IMR-90 (cell line): Measurements from ENCODE around the gene THADA. TPM values are rescaled to one million over a fixed set of nuclear protein-coding genes. Genes with fewer than 3 reads are reported as not detected.

Source experiments
- ATAC-seq: fragments of 200-7000 bp; cut with Tn5 transposase; 2 replicates; pipeline ENCODE4 v1.9.1; 2020; ENCODE audit warnings: low read depth, mild to moderate bottlenecking, moderate library complexity
- BruUV-seq: library from RNA; stranded (reverse); fragments of 400-500 nt; replicated peaks from 2 replicates; lab custom pipeline; 2021; lab: Mats Ljungman, UMichigan
- CTCF ChIA-PET: fragments of 300-600 bp; formaldehyde crosslinking; extraction: SDS; loops from one replicate; lab custom pipeline; 2021; ENCODE audit warnings: antibody characterized with exemption; lab: Yijun Ruan, JAX
- POLR2A ChIA-PET: fragments of 300-600 bp; sonication (Branson Sonifier 250); formaldehyde crosslinking; loops from one replicate; lab custom pipeline; 2022; ENCODE audit warnings: antibody characterized with exemption; ENCODE audit not compliant: unreplicated experiment; lab: Charles Lee
- DNase-seq: peaks from one replicate; pipeline ENCODE4 v3.0.0; 2013
- H2AFZ ChIP-seq: replicated peaks from 2 replicates; pipeline ENCODE3; 2013; ENCODE audit warnings: low read length, mild to moderate bottlenecking; ENCODE audit not compliant: poor library complexity
- H2AK5ac ChIP-seq: 2 replicates; pipeline ENCODE4 v1.6.1; 2013; ENCODE audit warnings: low read depth, low read length, inconsistent platforms
- H2AK9ac ChIP-seq: replicated peaks from 2 replicates; pipeline ENCODE3; 2013; ENCODE audit warnings: mild to moderate bottlenecking, low read depth, low read length, moderate library complexity; ENCODE audit not compliant: poor library complexity
- H2BK120ac ChIP-seq: 2 replicates; pipeline ENCODE4 v1.6.1; 2013; ENCODE audit warnings: low read depth, low read length, inconsistent platforms
- H2BK15ac ChIP-seq: 3 replicates; pipeline ENCODE4 v1.6.1; 2013; ENCODE audit warnings: low read depth, low read length, inconsistent platforms
- H2BK20ac ChIP-seq: 2 replicates; pipeline ENCODE4 v1.6.1; 2013; ENCODE audit warnings: low read depth, mild to moderate bottlenecking, inconsistent platforms, low read length, moderate library complexity
- H2BK5ac ChIP-seq: 2 replicates; pipeline ENCODE4 v1.6.1; 2013; ENCODE audit warnings: mild to moderate bottlenecking, low read depth, low read length, inconsistent platforms; ENCODE audit not compliant: poor library complexity, severe bottlenecking
- H3K14ac ChIP-seq: replicated peaks from 2 replicates; pipeline ENCODE4 v1.6.1; 2013; ENCODE audit warnings: low read depth, low read length, inconsistent platforms
- H3K18ac ChIP-seq: 2 replicates; pipeline ENCODE4 v1.6.1; 2013; ENCODE audit warnings: low read depth, low read length, control low read depth
- H3K23ac ChIP-seq: 2 replicates; pipeline ENCODE4 v1.6.1; 2013; ENCODE audit warnings: low read depth, low read length, inconsistent platforms
- H3K27ac ChIP-seq: 2 replicates; pipeline ENCODE4 v1.5.1; 2013; ENCODE audit warnings: mild to moderate bottlenecking, control low read depth, low read length; ENCODE audit not compliant: insufficient read depth
- H3K27me3 ChIP-seq: 2 replicates; pipeline ENCODE4 v1.6.1; 2013; ENCODE audit warnings: low read length; ENCODE audit not compliant: control insufficient read depth, insufficient read depth
- H3K36me3 ChIP-seq: 2 replicates; pipeline ENCODE4 v1.6.1; 2013; ENCODE audit warnings: low read length, mixed read lengths; ENCODE audit not compliant: control insufficient read depth, insufficient read depth
- H3K4ac ChIP-seq: 2 replicates; pipeline ENCODE4 v1.6.1; 2013; ENCODE audit warnings: low read depth, low read length, inconsistent platforms
- H3K4me1 ChIP-seq: 2 replicates; pipeline ENCODE4 v1.6.1; 2013; ENCODE audit warnings: low read length, mixed read lengths; ENCODE audit not compliant: control insufficient read depth, insufficient read depth
- H3K4me2 ChIP-seq: 2 replicates; pipeline ENCODE4 v1.6.1; 2013; ENCODE audit warnings: low read depth, mild to moderate bottlenecking, control low read depth, low read length, moderate library complexity
- H3K4me3 ChIP-seq: 2 replicates; pipeline ENCODE4 v1.5.1; 2013; ENCODE audit warnings: low read depth, mild to moderate bottlenecking, control low read depth, low read length, moderate library complexity; ENCODE audit not compliant: insufficient read depth
- H3K56ac ChIP-seq: 2 replicates; pipeline ENCODE4 v1.6.1; 2013; ENCODE audit warnings: low read length, inconsistent platforms; ENCODE audit not compliant: insufficient read depth; ENCODE audit errors: extremely low read depth
- H3K79me1 ChIP-seq, 2 experiments: 2 replicates each; pipeline ENCODE4 v1.6.1; 2013; ENCODE audit warnings: low read length in 2 of 2, inconsistent platforms in 1 of 2, low read depth in 1 of 2
- H3K9ac ChIP-seq: 2 replicates; pipeline ENCODE4 v1.6.1; 2013; ENCODE audit warnings: low read depth, low read length, control low read depth
- H3K9me1 ChIP-seq: 2 replicates; pipeline ENCODE4 v1.6.1; 2013; ENCODE audit warnings: low read length, inconsistent platforms; ENCODE audit not compliant: insufficient read depth
- H3K9me3 ChIP-seq: 2 replicates; pipeline ENCODE4 v1.6.1; 2013; ENCODE audit warnings: low read length; ENCODE audit not compliant: control insufficient read depth, insufficient read depth
- H4K20me1 ChIP-seq: 2 replicates; pipeline ENCODE4 v1.6.1; 2013; ENCODE audit warnings: low read length, inconsistent platforms; ENCODE audit not compliant: insufficient read depth
- H4K5ac ChIP-seq: 2 replicates; pipeline ENCODE4 v1.6.1; 2013; ENCODE audit warnings: mild to moderate bottlenecking, low read depth, low read length, control low read depth
- H4K8ac ChIP-seq, 2 experiments: 2 replicates each; pipeline ENCODE4 v1.6.1; 2013; ENCODE audit warnings: low read depth in 2 of 2, low read length in 2 of 2, control low read depth in 1 of 2, inconsistent platforms in 1 of 2
- H4K91ac ChIP-seq: 2 replicates; pipeline ENCODE4 v1.6.1; 2013; ENCODE audit warnings: low read depth, low read length, inconsistent platforms; ENCODE audit not compliant: insufficient read depth
- BHLHE40 ChIP-seq: fragments of 150-350 bp; IDR thresholded peaks from 2 replicates; pipeline ENCODE4 v1.6.1; 2016; ENCODE audit warnings: mild to moderate bottlenecking, low read depth, low read length
- CEBPB ChIP-seq: IDR thresholded peaks from 2 replicates; pipeline ENCODE4 v1.6.1; 2012; ENCODE audit warnings: low read depth, low read length, improper control_type of control experiment
- CHD1 ChIP-seq: IDR thresholded peaks from 2 replicates; pipeline ENCODE4 v1.6.1; 2012; ENCODE audit warnings: low read depth, low read length, improper control_type of control experiment
- CTCF ChIP-seq: conservative IDR thresholded peaks from 2 replicates; pipeline ENCODE4 v1.5.1; 2012; ENCODE audit warnings: mild to moderate bottlenecking, low read depth, low read length, improper control_type of control experiment
- ELK1 ChIP-seq: fragments of 150-350 bp; IDR thresholded peaks from 2 replicates; pipeline ENCODE4 v1.6.1; 2016; ENCODE audit warnings: low read depth, mild to moderate bottlenecking, low read length, moderate library complexity, borderline replicate concordance
- FOS ChIP-seq: fragments of 150-350 bp; IDR thresholded peaks from 2 replicates; pipeline ENCODE4 v1.6.1; 2016; ENCODE audit warnings: low read depth, low read length
- MAFK ChIP-seq: IDR thresholded peaks from 2 replicates; pipeline ENCODE4 v1.6.1; 2012; ENCODE audit warnings: low read depth, low read length, improper control_type of control experiment
- MAZ ChIP-seq: IDR thresholded peaks from 2 replicates; pipeline ENCODE4 v1.6.1; 2012; ENCODE audit warnings: low read depth, mild to moderate bottlenecking, low read length, improper control_type of control experiment, moderate library complexity, borderline replicate concordance
- MXI1 ChIP-seq: IDR thresholded peaks from 2 replicates; pipeline ENCODE4 v1.6.1; 2012; ENCODE audit warnings: low read depth, mild to moderate bottlenecking, low read length, moderate library complexity, borderline replicate concordance
- NFE2L2 ChIP-seq: fragments of 150-350 bp; IDR thresholded peaks from 2 replicates; pipeline ENCODE4 v1.6.1; 2016; ENCODE audit warnings: low read depth, mild to moderate bottlenecking, low read length
- POLR2A ChIP-seq: IDR thresholded peaks from 2 replicates; pipeline ENCODE4 v1.6.1; 2012; ENCODE audit warnings: mild to moderate bottlenecking, low read depth, low read length
- RAD21 ChIP-seq: IDR thresholded peaks from 2 replicates; pipeline ENCODE4 v1.6.1; 2012; ENCODE audit warnings: low read length, improper control_type of control experiment
- RCOR1 ChIP-seq: IDR thresholded peaks from 2 replicates; pipeline ENCODE4 v1.6.1; 2012; ENCODE audit warnings: mild to moderate bottlenecking, low read length, improper control_type of control experiment; ENCODE audit not compliant: insufficient replicate concordance
- RFX5 ChIP-seq: IDR thresholded peaks from 2 replicates; pipeline ENCODE4 v1.8.0; 2012; ENCODE audit warnings: low read depth, mild to moderate bottlenecking, low read length, moderate library complexity
- SMC3 ChIP-seq: fragments of 150-350 bp; IDR thresholded peaks from 2 replicates; pipeline ENCODE4 v1.6.1; 2016; ENCODE audit warnings: low read depth, mild to moderate bottlenecking, antibody characterized with exemption, low read length, moderate library complexity
- USF2 ChIP-seq: fragments of 150-350 bp; IDR thresholded peaks from 2 replicates; pipeline ENCODE4 v1.6.1; 2017; ENCODE audit warnings: mild to moderate bottlenecking, antibody characterized with exemption, low read length, low read depth
- WGBS, 2 experiments: methylation state at CpG; one replicate each; pipeline versions ENCODE4 v1.1.5 to v1.1.7; 2013; ENCODE audit warnings: missing lambda C conversion rate in 2 of 2; ENCODE audit not compliant: insufficient read length in 1 of 2; ENCODE audit errors: extremely low coverage in 2 of 2; 5-methylcytosine and 5-hydroxymethylcytosine counted together
- dilution Hi-C: fragments of 300-500 bp; cut with HindIII; formaldehyde crosslinking; loops from one replicate; pipeline ENCODE4 v1.14.3; 2018; ENCODE audit warnings: low sequenced_read_pairs; ENCODE audit not compliant: unreplicated experiment
- in situ Hi-C: fragments of 300-500 bp; cut with MboI; formaldehyde crosslinking; loops from 3 replicates; pipeline ENCODE4 v1.14.3; 2019; ENCODE audit warnings: low sequenced_read_pairs, inconsistent platforms, mixed read lengths
- intact Hi-C: fragments of 100-400 bp; cut with micrococcal nuclease; formaldehyde crosslinking; loops from 2 replicates; pipeline ENCODE4 v1.10.0; 2022
- polyA plus RNA-seq, 3 experiments: library from polyadenylated mRNA; depleted of rRNA; stranded (reverse); fragments of >200 nt; gene quantifications; 2 replicates each; pipeline ENCODE4 v1.2.3, GENCODE V29; 2012; ENCODE audit warnings: low replicate concordance in 1 of 3
- total RNA-seq: library from RNA; depleted of rRNA; stranded (reverse); fragments of >200 nt; gene quantifications from 2 replicates; pipeline ENCODE4 v1.2.3, GENCODE V29; 2012

THADA gene
- total and polyA plus RNA-seq, 2 of the 4 experiments (the other 2 are of a cell fraction): 10.5 to 21.3 TPM

GRCh38 chr2:43383533-43383932 lies 212.3 kb downstream of the THADA start:
- H2AFZ ChIP-seq: no peak overlapping the region
- H3K4me2 ChIP-seq: no peak overlapping the region
- no peak overlapping the region for H2BK20ac ChIP-seq
- H2BK5ac ChIP-seq: no peak overlapping the region
- no peak overlapping the region for H3K4ac ChIP-seq
- POLR2A ChIA-PET: no interaction called here
- DNase-seq (no peak), ATAC-seq (no peak)
- H2BK15ac ChIP-seq: no peak overlapping the region
- H3K27ac ChIP-seq: no peak overlapping the region
- H3K4me1 ChIP-seq: peaks cover 4% of the 10 kb centered on the region; the same call in 1 of the 2 replicates
- CTCF ChIA-PET: no interaction called here
- no peak overlapping the region for H4K5ac ChIP-seq
- no peaks in the 10 kb centered on the region for H3K79me1 ChIP-seq
- no peak overlapping the region for H2BK120ac ChIP-seq
- H4K20me1 ChIP-seq: no peaks in the 10 kb centered on the region
- H3K56ac ChIP-seq: no peak overlapping the region
- no CpG with 5 or more reads among the region's 2 CpGs for WGBS, 2 experiments
- BruUV-seq: no TSS peak
- no peak overlapping the region for H4K8ac ChIP-seq
- H3K18ac ChIP-seq: no peak overlapping the region
- intact Hi-C loops: no loop called here
- H3K9ac ChIP-seq: no peak overlapping the region
- H3K4me3 ChIP-seq: no peak overlapping the region
- H3K27me3 ChIP-seq: no peaks in the 10 kb centered on the region
- no peak overlapping the region for H4K91ac ChIP-seq
- in situ Hi-C loops: no loop called here
- dilution Hi-C loops: no loop called here
- TF ChIP-seq RCOR1 (no peak), CHD1 (no peak), MAFK (no peak), FOS (no peak), MAZ (no peak), RFX5 (no peak), NFE2L2 (no peak), BHLHE40 (no peak), USF2 (no peak), SMC3 (no peak), CTCF (no peak), POLR2A (no peak), CEBPB (no peak), MXI1 (no peak), RAD21 (no peak), ELK1 (no peak)
- H3K14ac ChIP-seq: no peak overlapping the region
- no peaks in the 10 kb centered on the region for H3K9me1 ChIP-seq
- no peaks in the 10 kb centered on the region for H3K9me3 ChIP-seq
- no peaks in the 10 kb centered on the region for H3K36me3 ChIP-seq
- no peak overlapping the region for H2AK5ac ChIP-seq
- no peak overlapping the region for H3K23ac ChIP-seq
- H2AK9ac ChIP-seq: no peak overlapping the region
